ENCODE results near the gene CMTM7. TPM values are rescaled to one million over a fixed set of nuclear protein-coding genes. Genes with fewer than 3 reads are reported as not detected.

The CMTM7 gene
- total and polyA plus RNA-seq, 2 of the 8 experiments (the other 6 are each of a cell fraction or from before 2014, with no cell fraction given): 33.3 to 65.8 TPM

DNA sequence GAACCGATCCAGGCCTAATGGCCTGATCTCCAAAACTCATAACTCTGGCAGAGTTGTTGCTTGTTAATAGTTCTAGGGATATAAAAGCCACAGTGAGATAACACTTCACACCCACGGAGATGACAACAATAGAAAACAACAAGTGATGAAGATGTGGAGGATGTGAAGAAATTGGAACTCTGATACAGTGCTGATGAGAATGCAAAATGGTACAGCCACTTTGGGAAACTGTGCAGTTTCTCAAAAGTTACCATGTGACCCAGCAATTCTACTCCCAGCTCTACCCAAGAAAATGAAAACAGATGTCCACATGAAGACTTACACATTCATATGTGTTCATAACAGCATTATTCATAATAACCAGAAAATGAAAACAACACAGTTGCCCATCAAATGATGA is 3.8 kb downstream of the CMTM7 start (continued):
- no peak for TF ChIP-seq JUN (IDR thresholded peaks at IDR 0.05; ENCODE audit: low read depth, low read length)
- TF ChIP-seq TAF7 (optimal IDR thresholded peaks at IDR 0.05; ENCODE audit: borderline replicate concordance, low read depth, low read length): no peak
